Coronary artery (tissue), 2 donors: ENCODE results near the gene WDR62.
"Not testable (repeated sequence)": the region's sequence is repeated elsewhere in the genome, so short reads cannot be mapped to it uniquely, and the experiment has no call there.

ENCODE experiments used
- DNase-seq: peaks from one replicate; pipeline ENCODE4 v3.0.0-alpha.2; 2017; ENCODE audit warnings: low spot score
- H3K27ac ChIP-seq, 2 donors: fragments of 200-600 bp; sonication (generic); one replicate each; pipeline ENCODE4 v1.5.1; 2016 to 2019
- H3K4me3 ChIP-seq: fragments of 200-600 bp; sonication (generic); 2 replicates; pipeline ENCODE4 v1.5.1; 2016; ENCODE audit warnings: mild to moderate bottlenecking, moderate library complexity
- CTCF ChIP-seq: fragments of 200-600 bp; sonication (generic); IDR thresholded peaks from one replicate; pipeline ENCODE4 v1.5.1; 2019; ENCODE audit warnings: antibody characterized with exemption

The WDR62 gene

GRCh38 chr19:36067681-36068080, 13.0 kb downstream of the WDR62 start:
- no peak overlapping the region for H3K27ac ChIP-seq
- DNase-seq: no peak
- no peak overlapping the region for H3K4me3 ChIP-seq
- no peak for TF ChIP-seq CTCF

- H3K27ac ChIP-seq, DNase-seq, H3K4me3 ChIP-seq: not testable (repeated sequence)
These were observed 14.3 kb downstream of the WDR62 start for GRCh38 chr19:36068810-36069499.

GRCh38 chr19:36072081-36072480, 17.4 kb downstream of the WDR62 start:
- DNase-seq: no peak
- no peak overlapping the region for H3K4me3 ChIP-seq
- no peak overlapping the region for H3K27ac ChIP-seq
- TF ChIP-seq CTCF: no peak

GRCh38 chr19:36073121-36073876, 18.6 kb downstream of the WDR62 start:
- no peak overlapping the region for H3K27ac ChIP-seq
- H3K4me3 ChIP-seq: no peak overlapping the region
- no peak for DNase-seq
- no peak for TF ChIP-seq CTCF

- Histone ChIP-seq H3K4me3 (no peak overlapping the region), H3K27ac (no peak overlapping the region)
- TF ChIP-seq CTCF: no peak
- DNase-seq: no peak
These were observed 24.8 kb downstream of the WDR62 start for GRCh38 chr19:36079389-36079945.

- Histone ChIP-seq H3K27ac (no peak overlapping the region), H3K4me3 (no peak overlapping the region)
- no peak for DNase-seq
- TF ChIP-seq CTCF: no peak
These were observed 26.7 kb downstream of the WDR62 start for GRCh38 chr19:36081385-36081784.

GRCh38 chr19:36081894-36082293, 27.2 kb downstream of the WDR62 start:
- no peak for TF ChIP-seq CTCF
- DNase-seq: no peak
- Histone ChIP-seq H3K27ac (no peak overlapping the region), H3K4me3 (no peak overlapping the region)
